AG04449 (cell line): ENCODE measurements around the gene DIS3L2.
"Not testable (repeated sequence)": the region's sequence is repeated elsewhere in the genome, so short reads cannot be mapped to it uniquely, and the experiment has no call there.

Source experiments
- CTCF ChIA-PET: fragments of 350-600 bp; formaldehyde crosslinking; extraction: SDS; loops from one replicate; lab custom pipeline; 2021; ENCODE audit warnings: antibody characterized with exemption; lab: Yijun Ruan, JAX
- POLR2A ChIA-PET: fragments of 400-600, 350-600 bp; formaldehyde crosslinking; extraction: SDS; loops from one replicate; lab custom pipeline; 2020; ENCODE audit warnings: antibody characterized with exemption, inconsistent platforms; lab: Yijun Ruan, JAX
- DNase-seq: peaks from one replicate; pipeline ENCODE4 v3.0.0-alpha.2; 2010; ENCODE audit warnings: low read depth, low spot score
- H3K4me3 ChIP-seq: 2 replicates; pipeline ENCODE4 v1.5.1; 2011; ENCODE audit warnings: low read depth, mild to moderate bottlenecking, control low read depth, low read length
- TF ChIP-seq, protein P1 (sequence below): IDR thresholded peaks from one replicate; pipeline ENCODE4 v1.5.1; 2011; ENCODE audit warnings: mild to moderate bottlenecking, moderate library complexity, low read length, control low read depth, inconsistent platforms; ENCODE audit not compliant: insufficient read depth; ENCODE audit errors: missing control alignments

The DIS3L2 gene

DNA sequence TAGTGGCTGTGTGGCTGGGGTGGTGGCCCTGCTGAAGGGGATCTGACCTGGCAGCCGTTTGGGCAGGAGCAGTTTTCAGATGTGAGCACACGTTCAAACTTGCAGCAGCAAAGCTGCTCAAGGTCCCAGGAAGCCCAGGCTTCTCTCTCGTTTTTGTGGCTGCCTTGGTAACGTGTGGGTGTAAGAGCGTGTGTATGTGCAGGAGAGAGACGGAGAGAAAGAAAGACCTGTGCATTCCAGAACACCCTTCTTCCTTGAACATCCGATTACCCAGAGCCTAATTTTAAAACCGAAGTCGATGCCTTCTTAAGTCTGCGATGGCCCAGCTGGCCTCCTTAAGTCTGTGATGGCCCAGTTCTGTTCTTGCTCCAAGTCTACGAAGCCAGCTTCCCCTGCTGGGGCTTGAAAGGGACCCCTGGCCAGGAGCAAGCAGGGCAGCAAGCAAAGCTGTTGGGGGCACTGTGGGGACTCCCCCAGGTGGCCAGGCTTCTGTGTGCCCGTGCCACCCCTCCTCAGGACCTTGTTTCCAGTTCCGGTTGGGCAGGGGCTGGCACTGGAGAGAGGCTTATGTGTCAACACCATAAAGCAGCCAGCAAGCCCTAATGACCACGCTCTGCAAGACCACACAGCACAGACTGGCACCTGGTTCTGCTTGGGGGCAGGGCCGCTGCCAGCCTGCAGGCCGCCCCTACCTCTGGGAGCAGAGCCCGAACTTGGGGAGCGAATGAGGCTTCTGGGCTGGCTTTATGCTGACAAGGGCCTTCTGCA lies 361.2 kb downstream of the DIS3L2 start:
- ChIA-PET POLR2A (no interaction called here), CTCF (interaction anchor here (0.6 to 12.0 kb wide), 5 partner anchors 21 to 419 kb away, joined by 3 to 222 read pairs (median 5); partner anchors contain the start of gene NPPC)
- no peak overlapping the region for H3K4me3 ChIP-seq
- DNase-seq: no peak
- TF ChIP-seq, protein P1, sequence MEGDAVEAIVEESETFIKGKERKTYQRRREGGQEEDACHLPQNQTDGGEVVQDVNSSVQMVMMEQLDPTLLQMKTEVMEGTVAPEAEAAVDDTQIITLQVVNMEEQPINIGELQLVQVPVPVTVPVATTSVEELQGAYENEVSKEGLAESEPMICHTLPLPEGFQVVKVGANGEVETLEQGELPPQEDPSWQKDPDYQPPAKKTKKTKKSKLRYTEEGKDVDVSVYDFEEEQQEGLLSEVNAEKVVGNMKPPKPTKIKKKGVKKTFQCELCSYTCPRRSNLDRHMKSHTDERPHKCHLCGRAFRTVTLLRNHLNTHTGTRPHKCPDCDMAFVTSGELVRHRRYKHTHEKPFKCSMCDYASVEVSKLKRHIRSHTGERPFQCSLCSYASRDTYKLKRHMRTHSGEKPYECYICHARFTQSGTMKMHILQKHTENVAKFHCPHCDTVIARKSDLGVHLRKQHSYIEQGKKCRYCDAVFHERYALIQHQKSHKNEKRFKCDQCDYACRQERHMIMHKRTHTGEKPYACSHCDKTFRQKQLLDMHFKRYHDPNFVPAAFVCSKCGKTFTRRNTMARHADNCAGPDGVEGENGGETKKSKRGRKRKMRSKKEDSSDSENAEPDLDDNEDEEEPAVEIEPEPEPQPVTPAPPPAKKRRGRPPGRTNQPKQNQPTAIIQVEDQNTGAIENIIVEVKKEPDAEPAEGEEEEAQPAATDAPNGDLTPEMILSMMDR: no peak

DNA sequence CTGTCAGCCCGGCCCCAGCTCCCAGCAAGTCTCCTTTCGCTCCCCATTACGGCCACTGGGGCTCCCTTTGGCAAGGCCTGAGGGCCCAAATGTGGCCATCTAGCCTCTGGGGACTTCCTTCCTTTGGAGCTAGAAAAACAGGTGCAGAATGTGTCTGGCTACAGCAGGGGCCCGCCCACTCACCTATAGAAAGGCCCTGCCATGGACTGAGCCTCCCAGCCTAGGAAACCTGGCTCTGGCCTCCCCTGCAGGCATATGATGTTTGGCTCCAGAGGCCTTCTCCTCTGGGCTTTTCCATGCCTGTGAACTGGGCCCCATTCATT lies 361.8 kb downstream of the DIS3L2 start:
- DNase-seq: no peak
- CTCF ChIA-PET: interaction anchor here (4.3 to 12.0 kb wide), 3 partner anchors 13 to 420 kb away, joined by 23 to 222 read pairs (median 147); partner anchors contain the start of gene NPPC
- POLR2A ChIA-PET: no interaction called here
- H3K4me3 ChIP-seq: no peak overlapping the region
- TF ChIP-seq, protein P1: no peak

DNA sequence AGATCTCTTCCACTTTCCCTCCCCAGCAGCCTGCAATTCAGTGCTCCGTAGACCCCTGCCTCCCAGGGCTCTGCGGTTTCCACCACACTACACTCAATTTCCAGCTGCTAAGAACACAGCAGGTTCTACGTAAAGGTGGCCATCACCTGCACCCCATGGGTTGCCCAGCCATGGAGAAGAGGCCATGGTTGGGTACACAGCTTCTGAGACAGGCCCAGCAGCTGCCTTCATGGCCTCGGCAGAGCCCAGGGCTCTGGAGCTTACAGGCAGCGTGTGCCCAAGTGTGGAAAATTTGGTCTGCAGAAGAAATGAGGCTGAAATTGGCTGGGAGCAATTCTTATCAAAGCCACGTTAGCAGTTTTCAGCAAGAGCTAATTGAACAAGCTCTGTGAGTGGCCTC lies 362.5 kb downstream of the DIS3L2 start:
- POLR2A ChIA-PET, DNase-seq, H3K4me3 ChIP-seq: not testable (repeated sequence)
- CTCF ChIA-PET: interaction anchor here (1.4 to 12.0 kb wide), 8 partner anchors 10 to 420 kb away, joined by 3 to 222 read pairs (median 32); partner anchors contain the start of gene NPPC

DNA sequence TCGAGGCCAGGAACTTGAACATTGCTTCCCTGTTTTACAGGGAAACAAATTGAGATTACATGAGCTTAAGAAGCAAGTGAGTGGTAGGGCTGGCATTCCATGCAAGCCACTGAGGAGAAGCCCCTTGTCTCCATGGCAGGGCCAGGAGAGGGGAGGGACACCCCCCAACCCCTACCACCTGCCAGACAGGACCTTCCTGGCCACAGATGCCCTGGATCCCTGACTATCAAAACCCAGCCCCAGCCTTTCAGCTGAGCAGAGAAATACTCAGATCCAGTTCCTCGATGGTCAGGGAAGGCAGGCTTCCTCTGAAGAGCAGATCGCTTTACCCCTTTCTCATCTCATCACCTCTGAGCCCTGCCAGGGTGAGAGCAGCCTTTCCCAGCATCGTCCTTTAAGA lies 363.3 kb downstream of the DIS3L2 start:
- CTCF ChIA-PET: interaction anchor here (1.0 to 12.0 kb wide), 11 partner anchors 9 to 421 kb away, joined by 3 to 222 read pairs (median 10); partner anchors contain the start of gene NPPC
- TF ChIP-seq, protein P1: no peak
- no peak overlapping the region for H3K4me3 ChIP-seq
- POLR2A ChIA-PET: no interaction called here
- no peak for DNase-seq

DNA sequence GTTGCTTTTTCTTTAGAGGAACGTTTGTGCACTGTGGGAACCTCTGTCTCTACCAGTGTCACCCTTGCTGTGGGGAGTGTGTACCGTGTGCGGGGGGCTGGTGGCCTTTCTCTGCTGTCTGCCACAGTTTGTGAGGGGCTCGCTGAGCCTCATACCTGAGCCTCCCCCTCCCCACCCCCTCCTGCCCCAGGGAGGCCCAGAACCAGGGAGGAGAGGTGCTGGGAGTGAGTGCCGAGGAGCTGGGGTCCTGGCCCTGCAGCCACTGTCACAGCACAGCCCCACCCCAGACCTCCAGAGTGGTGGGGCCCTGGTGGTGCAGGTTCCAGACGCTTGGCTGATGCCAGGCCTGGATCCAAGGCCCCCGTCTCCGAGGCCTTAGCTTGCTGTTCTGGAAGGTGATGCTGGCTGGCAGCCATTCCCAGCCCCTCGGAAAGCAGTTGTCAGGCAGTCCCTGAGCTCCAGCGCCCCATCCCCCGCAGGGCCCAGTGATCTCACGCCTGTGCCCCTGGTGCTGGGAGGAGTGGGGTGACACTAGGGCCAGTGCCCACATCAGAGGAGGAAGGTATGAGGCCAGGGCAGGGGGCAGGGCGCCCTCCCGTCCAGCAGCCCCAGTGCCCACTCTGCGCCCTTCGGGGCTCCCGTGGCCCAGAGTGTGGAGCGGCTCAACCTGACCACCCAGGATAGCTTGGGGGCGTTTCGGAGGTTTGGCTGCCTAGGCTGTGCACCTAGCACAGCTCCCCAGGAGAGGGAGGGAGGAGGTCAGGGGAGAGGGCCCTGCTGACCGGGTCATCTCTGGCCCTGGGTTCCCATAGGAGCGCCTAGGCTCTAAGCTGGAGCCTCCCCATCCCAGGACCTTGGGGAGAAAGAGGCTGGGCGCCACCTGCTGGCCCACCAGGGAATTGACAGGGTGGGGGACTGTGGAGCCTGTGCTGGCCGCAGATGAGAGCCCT lies 364.1 kb downstream of the DIS3L2 start:
- CTCF ChIA-PET: interaction anchor here (0.8 to 12.0 kb wide), 29 partner anchors 8 to 474 kb away, joined by 3 to 222 read pairs (median 5); partner anchors contain the start of gene NPPC
- DNase-seq: no peak
- POLR2A ChIA-PET: no interaction called here
- no peak overlapping the region for H3K4me3 ChIP-seq
- TF ChIP-seq, protein P1: peak; percentile 30

DNA sequence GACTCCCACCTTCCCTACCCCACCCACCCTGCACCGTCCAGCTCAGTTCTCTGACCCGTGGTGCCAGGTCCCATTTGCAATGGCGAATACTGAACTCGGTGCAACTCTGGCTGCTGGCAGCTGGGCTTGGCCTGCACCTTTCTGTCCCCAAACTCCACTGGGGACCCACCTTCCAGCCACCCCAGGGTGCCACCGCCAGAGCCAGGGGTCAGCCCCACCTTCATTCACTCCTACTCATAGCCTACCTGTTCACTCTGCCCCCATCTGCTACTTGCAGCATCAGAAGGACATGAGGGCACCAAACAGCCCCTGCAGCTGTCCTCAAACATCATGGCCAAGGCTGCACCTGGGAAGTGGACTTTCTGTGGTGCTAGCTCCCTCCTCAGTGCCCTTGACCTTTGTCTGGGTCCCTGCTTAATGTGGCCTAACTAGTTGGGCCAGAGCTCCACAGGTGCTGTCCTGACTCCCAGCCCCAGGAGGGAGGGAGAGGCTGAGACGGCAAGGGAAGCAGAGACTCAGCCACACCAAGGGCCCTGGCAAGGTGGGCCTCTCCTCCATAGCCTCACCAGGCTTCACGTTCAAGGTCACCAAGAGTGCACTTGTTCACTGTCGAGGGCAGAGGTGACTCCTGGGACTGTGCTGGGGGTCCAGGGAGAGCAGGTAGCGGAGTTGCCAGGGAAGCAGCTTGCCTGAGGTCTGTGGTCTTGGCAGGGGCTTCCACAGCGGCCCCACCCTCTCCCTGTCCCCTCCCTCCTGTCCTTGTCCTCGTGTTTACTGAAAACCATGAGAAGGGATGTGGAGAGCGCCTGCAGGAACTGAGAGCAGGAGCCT lies 365.0 kb downstream of the DIS3L2 start:
- DNase-seq, H3K4me3 ChIP-seq, POLR2A ChIA-PET: not testable (repeated sequence)
- CTCF ChIA-PET: interaction anchor here (0.8 to 12.0 kb wide), 30 partner anchors 8 to 475 kb away, joined by 3 to 222 read pairs (median 5); partner anchors contain the start of gene NPPC
